Kidney (tissue), 14 donors: ENCODE measurements around the gene PDGFD. TPM values are rescaled to one million over a fixed set of nuclear protein-coding genes. Genes with fewer than 3 reads are reported as not detected.

Experiments
- DNase-seq, 5 donors: peaks; one replicate each; pipeline ENCODE4 v3.0.0-alpha.2; 2013 to 2020
- FAIRE-seq: peaks from 2 replicates; lab custom pipeline; 2012; peaks lifted over from hg19 to GRCh38; lab: Jason Lieb, UNC
- H3K27ac ChIP-seq, 2 donors: one replicate each; pipeline ENCODE4 v1.7.0; 2013; ENCODE audit warnings: low read depth in 2 of 2, low read length in 2 of 2, inconsistent platforms in 1 of 2
- H3K27me3 ChIP-seq: one replicate; pipeline ENCODE4 v1.7.1; 2013; ENCODE audit warnings: low read length, inconsistent platforms; ENCODE audit not compliant: control insufficient read depth, insufficient read depth
- H3K36me3 ChIP-seq, 3 donors: one replicate each; pipeline versions ENCODE4 v1.7.0 to v1.7.1; 2013; ENCODE audit warnings: low read length in 3 of 3, control low read depth in 1 of 3, inconsistent platforms in 1 of 3; ENCODE audit not compliant: insufficient read depth in 3 of 3, control insufficient read depth in 2 of 3
- H3K4me1 ChIP-seq, 3 donors: one replicate each; pipeline versions ENCODE4 v1.7.0 to v1.7.1; 2013; ENCODE audit warnings: low read length in 3 of 3, inconsistent platforms in 1 of 3, low read depth in 1 of 3; ENCODE audit not compliant: control insufficient read depth in 2 of 3, insufficient read depth in 2 of 3
- H3K4me3 ChIP-seq, 3 donors: one replicate each; pipeline versions ENCODE4 v1.7.0 to v1.8.1; 2013; ENCODE audit warnings: low read length in 3 of 3, control low read depth in 1 of 3, inconsistent platforms in 1 of 3
- H3K9ac ChIP-seq, 3 donors: one replicate each; pipeline versions ENCODE4 v1.7.0 to v1.7.1; 2013; ENCODE audit warnings: low read length in 3 of 3, control low read depth in 1 of 3, inconsistent platforms in 1 of 3
- H3K9me3 ChIP-seq, 3 donors: one replicate each; pipeline versions ENCODE4 v1.7.0 to v1.7.1; 2013; ENCODE audit warnings: low read length in 3 of 3, control low read depth in 1 of 3, inconsistent platforms in 1 of 3; ENCODE audit not compliant: control insufficient read depth in 2 of 3, insufficient read depth in 1 of 3
- intact Hi-C: fragments of 100-400 bp; cut with DNase I; formaldehyde crosslinking; loops from one replicate; pipeline ENCODE4 v1.11.1; 2022
- polyA plus RNA-seq: library from polyadenylated mRNA; stranded (reverse); fragments of 350-450 nt; fragmentation: Illumina TruSeq; extraction: RNeasy Lipid Tissue Mini Kit (QIAGEN cat#74804); gene quantifications from one replicate; pipeline ENCODE4 v1.2.3, GENCODE V29; 2014; ENCODE audit warnings: low read depth, low replicate concordance; ENCODE audit not compliant: insufficient read depth
- total RNA-seq: library from RNA; stranded (reverse); fragmentation: NEBNext Ultra II Directional; extraction: Animal tissue kit (Norgen Biotek cat#: 25700); gene quantifications from one replicate; pipeline ENCODE4 v1.2.1, GENCODE V29; 2021
- TF ChIP-seq, protein P1 (sequence below): IDR thresholded peaks from 3 replicates; pipeline ENCODE4 v1.5.1; 2012; ENCODE audit warnings: mild to moderate bottlenecking, moderate library complexity, borderline replicate concordance; ENCODE audit not compliant: insufficient read depth; ENCODE audit errors: extremely low read depth
- donor health status: control.
- donor health status: control.
- donor health status: control.
- donor health status: control.
- donor health status: control.
- donor health status: DM: yes; HTN: yes; CAD: no.
- donor health status: Normal renal cell carcinoma (clear cell type).

PDGFD gene
- total and polyA plus RNA-seq, 2 donors from 2014 or later: 5.3 to 12.2 TPM

- TF ChIP-seq, protein P1, sequence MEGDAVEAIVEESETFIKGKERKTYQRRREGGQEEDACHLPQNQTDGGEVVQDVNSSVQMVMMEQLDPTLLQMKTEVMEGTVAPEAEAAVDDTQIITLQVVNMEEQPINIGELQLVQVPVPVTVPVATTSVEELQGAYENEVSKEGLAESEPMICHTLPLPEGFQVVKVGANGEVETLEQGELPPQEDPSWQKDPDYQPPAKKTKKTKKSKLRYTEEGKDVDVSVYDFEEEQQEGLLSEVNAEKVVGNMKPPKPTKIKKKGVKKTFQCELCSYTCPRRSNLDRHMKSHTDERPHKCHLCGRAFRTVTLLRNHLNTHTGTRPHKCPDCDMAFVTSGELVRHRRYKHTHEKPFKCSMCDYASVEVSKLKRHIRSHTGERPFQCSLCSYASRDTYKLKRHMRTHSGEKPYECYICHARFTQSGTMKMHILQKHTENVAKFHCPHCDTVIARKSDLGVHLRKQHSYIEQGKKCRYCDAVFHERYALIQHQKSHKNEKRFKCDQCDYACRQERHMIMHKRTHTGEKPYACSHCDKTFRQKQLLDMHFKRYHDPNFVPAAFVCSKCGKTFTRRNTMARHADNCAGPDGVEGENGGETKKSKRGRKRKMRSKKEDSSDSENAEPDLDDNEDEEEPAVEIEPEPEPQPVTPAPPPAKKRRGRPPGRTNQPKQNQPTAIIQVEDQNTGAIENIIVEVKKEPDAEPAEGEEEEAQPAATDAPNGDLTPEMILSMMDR: no peak
- H3K4me1 ChIP-seq: no peaks in the 10 kb centered on the region
- H3K4me3 ChIP-seq: no peak overlapping the region
- no peaks in the 10 kb centered on the region for H3K27me3 ChIP-seq
- FAIRE-seq (no peak), DNase-seq (no peak)
- H3K9ac ChIP-seq: no peak overlapping the region
- intact Hi-C loops: no loop called here
- H3K27ac ChIP-seq: no peak overlapping the region
- no peaks in the 10 kb centered on the region for H3K36me3 ChIP-seq
- no peaks in the 10 kb centered on the region for H3K9me3 ChIP-seq
Observed at GRCh38 chr11:104028476-104029263, 135.3 kb downstream of the PDGFD start.

- Histone ChIP-seq H3K27ac (no peak overlapping the region), H3K4me3 (no peak overlapping the region), H3K27me3 (no peaks in the 10 kb centered on the region), H3K36me3 (no peaks in the 10 kb centered on the region), H3K9me3 (no peaks in the 10 kb centered on the region), H3K9ac (no peak overlapping the region), H3K4me1 (no peaks in the 10 kb centered on the region)
- FAIRE-seq: no peak
- intact Hi-C loops: no loop called here
- TF ChIP-seq, protein P1: no peak
- no peak for DNase-seq
Observed at GRCh38 chr11:104024572-104024971, 139.4 kb downstream of the PDGFD start.

DNA sequence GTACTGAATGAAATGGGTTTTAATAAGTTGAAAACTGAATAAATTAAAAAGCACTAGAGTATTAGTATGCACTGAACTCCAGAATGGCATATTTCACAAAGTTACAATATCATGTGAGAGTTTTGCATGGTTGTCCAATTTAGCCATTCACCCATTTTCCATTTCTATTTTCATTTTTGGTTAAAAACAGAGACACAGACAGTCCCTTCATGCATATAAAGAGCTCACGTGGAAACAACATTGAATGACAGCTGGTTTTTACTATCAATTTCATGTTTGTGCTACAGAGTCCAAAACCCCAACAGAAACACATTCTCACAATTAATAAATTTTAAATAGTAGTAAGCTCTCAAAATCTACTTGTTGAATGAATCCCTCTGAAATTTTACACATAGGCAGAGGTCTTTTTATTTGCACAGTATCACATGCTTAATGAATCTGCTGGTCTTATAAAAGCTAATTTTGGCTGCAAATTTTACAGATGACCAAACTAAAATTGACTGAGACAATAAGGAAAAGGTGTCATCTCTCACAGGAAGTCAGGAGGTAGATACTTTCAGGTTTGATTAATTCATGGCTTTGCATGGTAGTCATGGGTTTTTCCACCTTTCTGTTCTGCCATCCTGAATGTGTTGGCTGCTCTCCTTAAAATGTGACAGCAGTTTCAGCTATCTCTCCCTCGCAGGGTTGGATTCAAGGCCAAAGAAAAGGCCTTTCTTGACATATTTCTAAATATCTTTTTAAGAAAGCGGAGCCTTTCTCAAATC, 148.1 kb downstream of the PDGFD start:
- H3K9ac ChIP-seq: no peak overlapping the region
- DNase-seq: no peak
- no peaks in the 10 kb centered on the region for H3K9me3 ChIP-seq
- no peak for FAIRE-seq
- TF ChIP-seq, protein P1: no peak
- H3K4me3 ChIP-seq: no peak overlapping the region
- no peaks in the 10 kb centered on the region for H3K27me3 ChIP-seq
- no peaks in the 10 kb centered on the region for H3K36me3 ChIP-seq
- H3K27ac ChIP-seq: no peak overlapping the region
- intact Hi-C loops: no loop called here
- no peaks in the 10 kb centered on the region for H3K4me1 ChIP-seq
